Spinal cord (tissue), 10 donors: ENCODE data around the gene PSD4. TPM values are rescaled to one million over a fixed set of nuclear protein-coding genes. Genes with fewer than 3 reads are reported as not detected.

Experiments used
- DNase-seq, 6 donors: peaks; one replicate each; pipeline versions ENCODE4 v3.0.0 to v3.0.0-alpha.2; 2013 to 2015; ENCODE audit warnings: low spot score in 6 of 6, low read depth in 4 of 6
- H3K27ac ChIP-seq: one replicate; pipeline ENCODE4 v1.5.1; 2013; ENCODE audit warnings: low read depth, low read length, control low read depth
- H3K27me3 ChIP-seq: one replicate; pipeline ENCODE4 v1.6.1; 2013; ENCODE audit warnings: low read length; ENCODE audit not compliant: control insufficient read depth, insufficient read depth
- H3K36me3 ChIP-seq: one replicate; pipeline ENCODE4 v1.6.1; 2013; ENCODE audit warnings: low read length; ENCODE audit not compliant: control insufficient read depth, insufficient read depth
- H3K4me1 ChIP-seq: one replicate; pipeline ENCODE4 v1.6.1; 2013; ENCODE audit warnings: low read length; ENCODE audit not compliant: control insufficient read depth, insufficient read depth
- H3K4me3 ChIP-seq: one replicate; pipeline ENCODE4 v1.5.1; 2013; ENCODE audit warnings: low read depth, low read length, control low read depth
- H3K9me3 ChIP-seq: one replicate; pipeline ENCODE4 v1.6.1; 2013; ENCODE audit warnings: low read length; ENCODE audit not compliant: control insufficient read depth, insufficient read depth
- WGBS: methylation state at CpG from one replicate; pipeline ENCODE4 v1.1.5; 2013; ENCODE audit warnings: missing lambda C conversion rate; ENCODE audit not compliant: insufficient coverage; 5-methylcytosine and 5-hydroxymethylcytosine counted together
- polyA plus RNA-seq, 2 donors: library from polyadenylated mRNA; unstranded; fragments of 120-200 nt; gene quantifications; one replicate each; pipeline ENCODE4 v1.2.1, GENCODE V29; 2013; ENCODE audit not compliant: insufficient read length in 2 of 2
- total RNA-seq, 2 donors: library from RNA; depleted of rRNA in 1 of 2; stranded (reverse); fragments of 120-200 nt in 1 of 2; fragments of >200 nt in 1 of 2; gene quantifications; one replicate each; pipeline versions ENCODE4 v1.2.3 to v1.2.4, GENCODE V29; 2013 to 2014
- donor health status: healthy.

Gene PSD4
- total and polyA plus RNA-seq, 4 donors = 4.2 to 7.1 (median 5.9) TPM

- H3K36me3 ChIP-seq = no peaks in the 10 kb centered on the region
- no peak for DNase-seq
- 75% methylated on average over 11 of the region's 12 CpGs for WGBS
- no peak overlapping the region for H3K4me3 ChIP-seq
- peaks cover 6% of the 10 kb centered on the region for H3K4me1 ChIP-seq
- H3K9me3 ChIP-seq = no peaks in the 10 kb centered on the region
- H3K27me3 ChIP-seq = no peaks in the 10 kb centered on the region
- no peak overlapping the region for H3K27ac ChIP-seq
Measured at GRCh38 chr2:113167115-113167932, 6.4 kb upstream of the PSD4 start.

DNA sequence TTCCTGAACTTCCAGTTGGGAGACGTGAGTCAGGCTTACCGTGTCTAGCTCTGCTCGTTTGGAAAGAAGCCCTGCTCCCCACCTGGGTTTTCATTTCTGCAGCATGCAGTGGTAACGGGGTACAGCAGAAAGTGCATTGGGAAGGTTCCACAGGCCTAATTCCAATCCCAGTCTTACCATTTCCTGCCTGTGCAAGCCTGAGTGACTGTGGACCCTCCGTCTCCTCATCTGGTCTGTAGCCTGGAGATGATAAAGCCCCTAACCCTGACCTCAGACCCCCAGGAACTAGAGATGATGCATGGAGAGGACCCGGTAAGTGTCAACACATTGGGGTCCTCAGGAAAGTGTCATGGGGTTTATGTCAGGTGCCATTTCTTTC lies 5.8 kb upstream of the PSD4 start:
- no peaks in the 10 kb centered on the region for H3K27me3 ChIP-seq
- no peak overlapping the region for H3K27ac ChIP-seq
- H3K4me3 ChIP-seq = no peak overlapping the region
- DNase-seq = no peak
- H3K36me3 ChIP-seq = no peaks in the 10 kb centered on the region
- 90% methylated on average over 5 of the region's 6 CpGs for WGBS
- H3K9me3 ChIP-seq = no peaks in the 10 kb centered on the region
- H3K4me1 ChIP-seq = peaks cover 6% of the 10 kb centered on the region

- WGBS = 91% methylated on average over 6 of the region's 8 CpGs
- DNase-seq = no peak
Measured at GRCh38 chr2:113169002-113169530, 4.7 kb upstream of the PSD4 start.

DNA sequence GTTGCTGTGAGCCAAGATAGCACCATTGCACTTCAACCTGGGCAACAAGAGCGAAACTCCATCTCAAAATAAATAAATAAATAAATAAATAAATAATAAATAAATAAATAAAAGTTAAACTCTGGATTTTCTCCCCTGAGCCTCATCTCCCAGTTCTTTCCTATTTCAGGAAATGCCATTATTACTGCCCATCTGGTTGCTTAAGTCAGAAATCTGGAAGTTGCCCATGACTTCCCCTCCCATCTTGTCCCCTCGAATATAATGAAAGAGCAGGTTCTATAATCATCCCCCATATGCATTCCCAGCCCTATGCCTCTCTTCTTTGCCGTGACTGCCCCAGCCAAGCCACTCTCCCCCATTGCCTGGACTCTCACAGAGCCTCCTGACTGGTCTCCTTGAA lies 4.2 kb upstream of the PSD4 start:
- Histone ChIP-seq H3K4me1 (peaks cover 4% of the 10 kb centered on the region), H3K36me3 (no peaks in the 10 kb centered on the region), H3K27me3 (no peaks in the 10 kb centered on the region), H3K4me3 (no peak overlapping the region), H3K9me3 (no peaks in the 10 kb centered on the region), H3K27ac (no peak overlapping the region)
- WGBS = 100% methylated on average over 2 of the region's 3 CpGs
- no peak for DNase-seq

More at GRCh38 chr2:113169002-113169530, 4.7 kb upstream of the PSD4 start:
- no peaks in the 10 kb centered on the region for H3K36me3 ChIP-seq
- H3K4me1 ChIP-seq = peaks cover 6% of the 10 kb centered on the region
- H3K27ac ChIP-seq = no peak overlapping the region
- no peak overlapping the region for H3K4me3 ChIP-seq
- H3K9me3 ChIP-seq = no peaks in the 10 kb centered on the region
- H3K27me3 ChIP-seq = no peaks in the 10 kb centered on the region

- Histone ChIP-seq H3K4me1 (no peaks in the 10 kb centered on the region), H3K27me3 (no peaks in the 10 kb centered on the region), H3K4me3 (no peak overlapping the region), H3K9me3 (no peaks in the 10 kb centered on the region), H3K27ac (no peak overlapping the region), H3K36me3 (no peaks in the 10 kb centered on the region)
- no peak for DNase-seq
- 93% methylated on average over 4 of the region's 8 CpGs for WGBS
Measured at GRCh38 chr2:113171334-113172075, 2.3 kb upstream of the PSD4 start.

DNA sequence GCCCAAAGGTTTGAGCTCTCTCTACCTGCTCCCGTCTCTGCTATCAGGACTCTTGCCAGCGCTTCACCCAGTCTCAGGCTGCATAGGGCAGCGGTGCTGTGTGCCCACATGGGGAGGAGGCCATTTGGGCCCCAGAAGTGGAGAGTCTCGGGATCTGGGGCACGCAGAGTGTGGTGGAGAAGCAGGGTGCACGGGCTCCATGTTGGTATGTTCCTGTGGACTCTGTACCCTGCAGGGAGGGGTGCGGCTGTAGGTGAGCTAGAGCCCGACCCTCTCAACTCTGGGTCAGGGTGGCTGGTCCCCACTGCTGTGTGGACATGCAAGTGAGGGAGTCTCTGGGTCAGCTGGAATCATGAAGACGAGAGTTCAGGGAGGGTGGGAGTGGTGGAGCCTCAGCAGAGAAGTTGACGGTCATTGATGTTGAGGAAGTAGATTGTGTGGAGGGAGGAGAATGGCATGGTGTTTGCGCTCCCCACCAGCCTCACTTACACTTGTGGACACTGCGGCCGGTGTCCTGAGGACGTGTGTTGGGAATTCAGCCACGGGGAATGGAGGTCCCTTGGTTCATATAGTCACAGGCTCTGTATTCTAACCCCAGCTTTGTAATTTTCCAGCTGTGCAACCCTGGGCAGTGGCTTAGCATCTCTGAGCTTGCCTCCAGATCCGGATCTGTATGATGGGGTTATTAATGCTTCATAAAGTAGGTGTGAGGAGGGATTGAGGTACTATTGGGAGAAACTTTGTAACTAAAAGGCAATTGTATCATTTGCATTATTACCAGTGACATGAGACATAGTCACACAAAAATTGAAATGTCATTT lies 840 bp upstream of the PSD4 start:
- WGBS = 97% methylated on average over 13 of the region's 16 CpGs
- Histone ChIP-seq H3K9me3 (no peaks in the 10 kb centered on the region), H3K4me3 (no peak overlapping the region), H3K4me1 (no peaks in the 10 kb centered on the region), H3K36me3 (no peaks in the 10 kb centered on the region), H3K27me3 (no peaks in the 10 kb centered on the region), H3K27ac (no peak overlapping the region)
- no peak for DNase-seq

DNA sequence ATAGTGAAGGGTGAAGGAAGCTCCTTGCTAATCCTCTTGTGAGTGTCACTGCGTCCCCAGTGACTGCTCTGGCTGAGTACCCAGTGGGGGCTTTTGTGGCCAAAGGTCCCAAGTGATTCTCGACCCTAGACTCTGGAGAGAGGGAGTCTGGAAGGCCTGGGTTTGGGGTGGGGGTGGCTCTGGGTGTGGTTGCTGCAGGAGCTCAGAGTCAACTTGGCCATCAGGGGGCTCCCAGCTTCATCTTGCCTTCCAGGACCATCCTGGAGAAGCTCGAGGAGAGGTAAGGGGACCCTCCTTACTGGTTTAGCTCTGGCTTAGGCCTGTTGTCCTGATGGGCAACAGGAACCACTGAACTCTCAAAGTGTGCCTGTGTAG lies 592 bp downstream of the PSD4 start:
- Histone ChIP-seq H3K4me3 (no peak overlapping the region), H3K4me1 (no peaks in the 10 kb centered on the region), H3K27ac (no peak overlapping the region), H3K9me3 (no peaks in the 10 kb centered on the region), H3K36me3 (no peaks in the 10 kb centered on the region), H3K27me3 (no peaks in the 10 kb centered on the region)
- 81% methylated on average over 2 of the region's 3 CpGs for WGBS
- no peak for DNase-seq

DNA sequence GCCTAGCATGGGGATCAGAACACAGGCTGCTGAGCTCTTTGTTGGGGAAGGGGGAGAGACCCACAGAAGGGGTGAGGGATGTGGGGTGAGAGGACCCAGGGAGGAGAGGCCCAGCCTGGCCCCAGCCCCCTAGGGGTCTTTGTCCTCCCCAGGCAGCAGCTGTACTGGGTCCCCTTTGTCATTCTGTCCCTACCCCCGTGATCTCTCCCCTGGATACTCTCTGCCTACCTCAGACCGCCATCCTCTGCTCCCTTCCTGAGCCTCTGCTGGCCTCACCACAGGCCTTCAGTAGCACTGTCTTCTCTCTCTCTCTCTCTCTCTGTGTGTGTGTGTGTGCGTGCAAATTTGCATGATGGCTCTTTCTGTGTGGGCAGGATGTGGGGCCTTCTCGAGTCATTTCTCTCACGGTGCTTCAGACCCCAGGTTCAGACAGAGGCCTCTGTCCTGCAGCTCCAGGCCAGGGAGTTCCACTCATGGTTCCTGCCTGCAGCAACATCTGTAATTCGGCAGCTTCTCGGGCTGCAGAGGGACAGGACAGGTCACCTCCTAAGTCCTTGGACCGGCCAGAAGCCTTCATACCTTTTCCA lies 1.4 kb downstream of the PSD4 start:
- Histone ChIP-seq H3K27me3 (no peaks in the 10 kb centered on the region), H3K4me1 (no peaks in the 10 kb centered on the region), H3K27ac (no peak overlapping the region), H3K36me3 (no peaks in the 10 kb centered on the region), H3K4me3 (no peak overlapping the region), H3K9me3 (no peaks in the 10 kb centered on the region)
- WGBS = 33% methylated on average over 3 of the region's 8 CpGs
- DNase-seq = no peak
